Measurements from ENCODE around the gene SCEL.
"Not testable (repeated sequence)": the region's sequence is repeated elsewhere in the genome, so short reads cannot be mapped to it uniquely, and the experiment has no call there.

The SCEL gene

DNA sequence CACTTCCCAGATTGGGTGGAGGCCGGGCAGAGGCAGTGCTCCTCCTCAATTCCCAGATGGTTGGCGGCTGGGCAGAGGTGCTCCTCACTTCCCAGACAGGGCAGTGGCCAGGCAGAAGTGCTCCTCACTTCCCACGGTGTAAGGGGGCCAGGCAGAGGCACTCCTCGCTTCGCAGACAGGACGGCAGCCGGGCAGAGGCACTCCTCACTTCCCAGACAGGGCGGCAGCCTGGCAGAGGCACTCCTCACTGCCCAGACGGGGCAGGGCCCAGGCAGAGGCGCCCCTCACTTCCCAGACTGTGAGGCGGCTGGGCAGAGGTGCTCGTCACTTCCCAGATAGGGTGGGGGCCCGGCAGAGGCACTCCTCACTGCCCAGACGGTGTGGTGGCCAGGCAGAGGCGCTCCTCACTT is 125.3 kb downstream of the SCEL start:
- DNase-seq (ENCODE audit: low read depth in 3 of 3) = no peak

DNA sequence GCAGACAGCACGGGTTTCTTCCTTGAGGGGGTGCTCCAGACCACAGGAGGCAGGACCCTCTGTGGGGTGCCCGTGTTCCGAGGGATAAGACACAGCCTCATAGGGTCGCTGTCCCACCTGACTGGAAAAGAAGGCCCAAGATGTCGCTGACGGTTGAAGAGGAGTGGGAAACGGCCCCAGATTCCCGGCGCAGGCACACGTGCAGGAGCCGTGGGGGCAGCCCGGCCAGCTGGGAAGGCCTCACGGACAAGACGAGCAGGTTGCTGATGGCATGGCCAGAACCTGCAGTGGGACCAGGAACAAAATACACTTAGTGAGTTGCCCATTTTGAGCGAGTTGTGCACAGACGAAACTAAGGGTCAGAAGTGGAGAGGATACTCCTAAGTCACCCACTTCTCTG is 126.8 kb downstream of the SCEL start:
- not testable (repeated sequence) for DNase-seq (ENCODE audit: low read depth in 3 of 3)

DNA sequence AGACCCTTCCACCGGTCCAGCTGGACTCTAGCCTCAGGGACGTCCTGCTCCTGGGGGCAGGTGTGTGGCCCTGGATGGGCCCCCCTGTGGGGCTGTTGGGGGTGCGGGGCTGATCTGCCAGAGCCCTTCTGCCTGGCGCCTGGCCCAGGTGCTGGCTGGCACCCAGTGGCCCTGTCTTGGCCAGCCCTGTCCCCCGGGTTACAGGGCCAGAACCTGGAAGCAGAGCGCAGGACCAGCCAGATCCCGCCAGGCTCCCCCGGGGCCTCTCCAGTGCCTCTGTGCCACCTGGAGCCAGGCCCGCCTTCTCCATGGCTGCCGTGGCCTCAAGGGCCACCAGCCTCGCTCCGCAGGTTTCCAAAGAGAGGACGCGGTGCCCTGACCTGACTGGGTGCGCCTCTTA is 127.3 kb downstream of the SCEL start:
- not testable (repeated sequence) for DNase-seq (ENCODE audit: low read depth in 3 of 3)

DNA sequence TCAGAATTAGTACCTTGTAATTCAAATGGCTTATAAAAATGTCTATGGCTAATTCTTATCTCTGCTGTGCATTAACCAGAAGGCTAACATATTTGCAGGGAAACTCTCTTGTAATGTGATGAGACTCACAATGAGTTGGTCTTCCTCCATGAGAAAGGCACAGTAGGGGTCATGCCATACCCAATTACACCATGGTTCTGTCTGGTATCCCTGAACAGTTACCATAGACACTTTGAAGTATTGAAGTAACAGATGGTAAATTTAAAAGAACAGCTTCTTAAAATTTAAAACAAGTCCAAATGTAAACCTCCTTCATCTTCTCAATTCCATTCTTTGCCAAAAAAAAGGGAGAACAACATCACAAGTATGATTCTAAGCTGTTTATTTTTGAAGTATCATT is 139.3 kb downstream of the SCEL start:
- DNase-seq (ENCODE audit: low read depth in 3 of 3) = no peak

DNA sequence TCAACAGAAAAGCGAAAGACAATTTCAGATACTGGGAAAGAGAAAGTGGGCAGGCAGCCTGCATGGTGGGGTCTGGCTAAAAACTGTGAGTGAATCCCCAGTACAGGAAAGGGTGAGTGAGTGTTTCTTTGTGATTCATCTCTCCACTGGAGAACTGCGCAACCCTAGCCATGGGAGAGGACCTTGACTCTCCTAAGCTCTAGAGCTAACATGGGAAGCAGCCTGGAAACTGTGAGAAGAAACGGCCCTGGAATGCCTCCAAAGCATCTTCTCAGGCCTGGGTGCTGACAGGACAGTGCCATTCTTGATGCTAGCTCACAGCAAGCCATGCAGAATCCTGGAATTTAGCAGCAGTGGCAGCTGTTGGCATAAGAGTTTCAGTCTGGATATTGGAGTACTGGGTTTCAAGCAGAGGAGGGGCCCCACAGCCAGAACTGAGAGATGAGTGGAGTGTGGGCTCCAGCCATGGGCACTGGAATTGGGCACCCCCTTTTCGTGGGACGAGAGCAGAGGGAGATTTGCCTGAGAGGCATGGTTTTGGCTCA is 143.3 kb downstream of the SCEL start:
- DNase-seq (ENCODE audit: low read depth in 3 of 3) = no peak

DNA sequence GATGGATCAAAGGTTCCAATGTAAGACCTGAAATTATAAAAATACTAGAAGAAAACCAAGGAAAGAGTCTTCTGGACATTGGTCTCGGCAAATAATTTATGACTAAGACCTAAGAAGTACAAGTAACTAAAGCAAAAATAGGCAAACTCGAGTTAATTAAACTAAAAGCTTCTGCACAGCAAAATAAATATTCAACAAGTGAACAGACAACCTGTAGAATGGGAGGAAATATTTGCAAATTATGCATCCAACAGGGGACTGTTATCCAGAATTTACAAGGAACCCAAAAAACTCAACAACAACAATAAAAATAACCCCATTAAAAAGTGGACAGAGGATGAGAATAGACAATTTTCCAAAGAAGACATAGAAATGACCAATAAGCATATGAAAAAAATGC is 152.3 kb downstream of the SCEL start:
- DNase-seq (ENCODE audit: low read depth in 3 of 3) = no peak

DNA sequence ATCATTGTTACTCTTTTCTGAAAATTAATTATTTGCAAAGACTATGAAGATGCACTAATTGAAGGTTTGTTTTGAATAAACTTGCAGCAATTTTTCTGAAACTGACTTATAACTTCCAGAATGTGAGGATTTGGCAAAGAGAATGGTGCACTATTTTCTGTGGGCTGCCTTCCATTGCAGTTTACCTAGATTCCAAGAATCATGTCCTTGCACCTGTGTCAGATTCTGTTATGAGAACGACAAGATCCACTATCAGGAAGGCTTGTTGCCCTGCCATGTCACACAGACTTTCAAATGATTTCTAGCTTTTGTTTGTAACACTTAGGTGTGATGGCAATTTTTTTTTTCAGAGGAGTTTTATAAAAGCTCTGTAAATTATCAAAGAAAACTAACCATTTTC is 156.4 kb downstream of the SCEL start:
- DNase-seq (ENCODE audit: low read depth in 3 of 3) = no peak

DNA sequence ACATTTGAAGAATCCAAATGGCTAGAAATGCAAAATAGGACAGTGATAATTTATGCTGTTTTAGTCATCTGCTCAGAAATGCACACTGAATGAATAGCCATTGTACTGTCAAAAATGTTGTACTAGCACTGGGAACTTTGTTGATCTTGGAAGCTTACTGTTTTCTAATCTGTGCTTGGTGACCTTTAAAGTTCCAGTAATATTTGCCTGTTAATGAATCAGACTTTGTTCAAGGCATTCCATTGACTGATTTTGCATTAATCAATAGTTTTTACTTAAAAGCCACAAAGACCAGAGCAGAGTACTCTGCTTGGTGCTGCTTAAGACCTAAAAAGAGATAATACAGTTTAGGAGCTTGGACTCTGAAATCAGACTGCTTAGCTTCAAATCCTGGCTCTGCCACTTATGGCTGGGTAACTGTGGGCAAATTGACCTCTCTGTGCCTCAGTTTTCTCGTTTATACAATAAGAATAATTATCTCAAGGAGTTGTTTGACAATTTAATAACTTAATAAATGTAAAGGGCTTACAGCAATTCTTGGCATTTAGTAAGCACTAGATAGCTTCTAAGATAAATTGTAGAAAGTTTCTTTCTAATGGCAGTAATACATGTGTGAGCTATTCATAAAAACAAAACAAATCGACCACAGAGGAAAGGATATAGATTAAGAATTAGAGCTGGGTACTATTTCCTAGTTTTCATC is 157.4 kb downstream of the SCEL start:
- no peak for DNase-seq (ENCODE audit: low read depth in 3 of 3)

DNA sequence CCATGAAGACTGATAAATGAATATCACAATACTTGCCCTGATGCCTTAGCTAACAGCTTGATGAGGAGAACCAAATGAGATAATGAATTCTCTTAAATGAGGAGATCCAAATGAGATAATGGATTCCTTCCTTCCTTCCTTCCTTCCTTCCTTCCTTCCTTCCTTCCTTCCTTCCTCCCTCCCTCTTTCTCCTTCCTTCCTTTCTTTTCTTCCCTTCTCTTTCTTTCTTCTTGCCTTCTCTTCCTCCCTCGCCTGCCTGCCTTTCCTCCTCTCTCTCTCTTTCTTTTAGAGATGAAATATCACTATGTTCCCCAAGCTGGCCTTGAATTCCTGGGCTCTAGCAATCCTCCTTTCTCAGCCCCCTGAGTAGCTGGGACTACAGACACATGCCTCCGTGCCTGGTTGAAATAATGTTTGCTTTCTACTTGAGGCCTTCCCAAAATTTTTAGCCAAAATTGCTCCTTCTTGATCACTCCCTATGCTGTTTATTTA is 158.0 kb downstream of the SCEL start:
- DNase-seq (ENCODE audit: low read depth in 3 of 3) = no peak

All from stimulated activated CD4-positive, alpha-beta T cell treated with anti-CD3 and anti-CD28 coated beads, TNF-alpha, amount 100 ng/mL, for 24 hours (primary cell).